ENCODE data around the gene RNF157.

- TF ChIP-seq CTCF (IDR thresholded peaks at IDR 0.05): no peak
- no peak for TF ChIP-seq POLR2A (IDR thresholded peaks at IDR 0.05)
These were observed 29.9 kb upstream of the RNF157 start for GRCh38 chr17:76270127-76270592.

Data from thyroid gland (tissue), 4 donors.